ENCODE results near the gene CDR2L. TPM values are rescaled to one million over a fixed set of nuclear protein-coding genes. Genes with fewer than 3 reads are reported as not detected.
"Not testable (repeated sequence)": the region's sequence is repeated elsewhere in the genome, so short reads cannot be mapped to it uniquely, and the experiment has no call there.

The CDR2L gene
- total RNA-seq, 1 experiment from 2014 or later, result 39.4 TPM

GRCh38 chr17:74981318-74981978 is 6.0 kb upstream of the CDR2L start:
- intact Hi-C loops (cut with micrococcal nuclease; ENCODE audit: unreplicated experiment), result no loop called here
- TSS peak; percentile 87 for BruUV-seq (replicated peaks)
- no peaks in the 10 kb centered on the region for H3K9me3 Mint-ChIP-seq (ENCODE audit: low read depth, unreplicated experiment)
- peak overlapping the region; percentile 82 for H3K27ac Mint-ChIP-seq (ENCODE audit: unreplicated experiment)
- peaks cover 18% of the 10 kb centered on the region for H3K36me3 Mint-ChIP-seq (ENCODE audit: insufficient read depth, unreplicated experiment)
- peaks cover 30% of the 10 kb centered on the region for H3K4me1 Mint-ChIP-seq (ENCODE audit: low read depth, unreplicated experiment)
- no peak for TF ChIP-seq CTCF (IDR thresholded peaks at IDR 0.05; ENCODE audit: unreplicated experiment)
- no peaks in the 10 kb centered on the region for H3K27me3 Mint-ChIP-seq (ENCODE audit: unreplicated experiment)
- peak overlapping the region; percentile 79 for H3K4me3 Mint-ChIP-seq (ENCODE audit: low read depth, unreplicated experiment)
- CTCF ChIA-PET, result no interaction called here
- no peak for DNase-seq

GRCh38 chr17:74981979-74982662 is 5.3 kb upstream of the CDR2L start:
- Mint-ChIP-seq H3K4me3 (ENCODE audit: low read depth, unreplicated experiment) (peak overlapping the region; percentile 79), H3K27ac (ENCODE audit: unreplicated experiment) (peak overlapping the region; percentile 82), H3K36me3 (ENCODE audit: insufficient read depth, unreplicated experiment) (peaks cover 23% of the 10 kb centered on the region), H3K9me3 (ENCODE audit: low read depth, unreplicated experiment) (no peaks in the 10 kb centered on the region), H3K27me3 (ENCODE audit: unreplicated experiment) (no peaks in the 10 kb centered on the region), H3K4me1 (ENCODE audit: low read depth, unreplicated experiment) (peaks cover 36% of the 10 kb centered on the region)
- DNase-seq, result peak; percentile 87
- intact Hi-C loops (cut with micrococcal nuclease; ENCODE audit: unreplicated experiment), result no loop called here
- CTCF ChIA-PET, result interaction anchor here (0.9 to 2.0 kb wide), 4 partner anchors 9 to 30 kb away, joined by 4 to 8 read pairs (median 4); partner anchors contain the start of gene HID1
- no peak for TF ChIP-seq CTCF (IDR thresholded peaks at IDR 0.05; ENCODE audit: unreplicated experiment)
- no TSS peak for BruUV-seq (replicated peaks)

- DNase-seq, result peak; percentile 27
- H3K9me3 Mint-ChIP-seq (ENCODE audit: low read depth, unreplicated experiment); intact Hi-C loops (cut with micrococcal nuclease; ENCODE audit: unreplicated experiment); H3K27me3 Mint-ChIP-seq (ENCODE audit: unreplicated experiment); H3K27ac Mint-ChIP-seq (ENCODE audit: unreplicated experiment): not testable (repeated sequence)
- H3K4me1 Mint-ChIP-seq (ENCODE audit: low read depth, unreplicated experiment), result peaks cover 37% of the 10 kb centered on the region
- peak overlapping the region; percentile 79 for H3K4me3 Mint-ChIP-seq (ENCODE audit: low read depth, unreplicated experiment)
- H3K36me3 Mint-ChIP-seq (ENCODE audit: insufficient read depth, unreplicated experiment), result peaks cover 29% of the 10 kb centered on the region
- TSS peak; percentile 64 for BruUV-seq (replicated peaks)
- CTCF ChIA-PET, result interaction anchor here (0.9 to 2.0 kb wide), 5 partner anchors 8 to 29 kb away, joined by 4 to 9 read pairs (median 4); partner anchors contain the start of gene HID1
Measured at GRCh38 chr17:74982663-74983313, 4.6 kb upstream of the CDR2L start.

- TF ChIP-seq CTCF (IDR thresholded peaks at IDR 0.05; ENCODE audit: unreplicated experiment), result no peak
- H3K4me3 Mint-ChIP-seq (ENCODE audit: low read depth, unreplicated experiment), result no peak overlapping the region
- H3K4me1 Mint-ChIP-seq (ENCODE audit: low read depth, unreplicated experiment), result peaks cover 51% of the 10 kb centered on the region
- H3K27me3 Mint-ChIP-seq (ENCODE audit: unreplicated experiment), result no peaks in the 10 kb centered on the region
- no peak overlapping the region for H3K27ac Mint-ChIP-seq (ENCODE audit: unreplicated experiment)
- CTCF ChIA-PET, result no interaction called here
- intact Hi-C loops (cut with micrococcal nuclease; ENCODE audit: unreplicated experiment), result no loop called here
- no peak for DNase-seq
- peaks cover 52% of the 10 kb centered on the region for H3K36me3 Mint-ChIP-seq (ENCODE audit: insufficient read depth, unreplicated experiment)
- no TSS peak for BruUV-seq (replicated peaks)
- no peaks in the 10 kb centered on the region for H3K9me3 Mint-ChIP-seq (ENCODE audit: low read depth, unreplicated experiment)
Measured at GRCh38 chr17:74986206-74986576, 1.2 kb upstream of the CDR2L start.
